SJSA1 (cell line): ENCODE data around the gene MAPRE2. TPM values are rescaled to one million over a fixed set of nuclear protein-coding genes. Genes with fewer than 3 reads are reported as not detected.
"Not testable (repeated sequence)": the region's sequence is repeated elsewhere in the genome, so short reads cannot be mapped to it uniquely, and the experiment has no call there.

Experiments
- DNase-seq, 2 experiments: peaks; one replicate each; pipeline ENCODE4 v3.0.0-alpha.2; 2015 to 2020; ENCODE audit warnings: low spot score in 2 of 2, low read depth in 1 of 2
- H3K27ac ChIP-seq: fragments of 250-450 bp; sonication (Bioruptor Pico); 2 replicates; pipeline ENCODE4 v1.5.1; 2020; ENCODE audit warnings: mild to moderate bottlenecking, moderate library complexity
- H3K27me3 ChIP-seq: fragments of 250-450 bp; sonication (Bioruptor Pico); replicated peaks from 2 replicates; pipeline ENCODE4 v1.5.1; 2020; ENCODE audit warnings: mild to moderate bottlenecking, moderate library complexity
- H3K36me3 ChIP-seq: fragments of 250-450 bp; sonication (Bioruptor Pico); 2 replicates; pipeline ENCODE4 v1.5.1; 2020; ENCODE audit warnings: mild to moderate bottlenecking
- H3K4me1 ChIP-seq: fragments of 250-450 bp; sonication (Bioruptor Pico); replicated peaks from 2 replicates; pipeline ENCODE4 v1.6.1; 2021; ENCODE audit warnings: mild to moderate bottlenecking
- H3K4me3 ChIP-seq: fragments of 250-450 bp; sonication (Bioruptor Pico); 2 replicates; pipeline ENCODE4 v1.5.1; 2020; ENCODE audit warnings: mild to moderate bottlenecking
- H3K9me3 ChIP-seq: fragments of 250-450 bp; sonication (Bioruptor Pico); replicated peaks from 2 replicates; pipeline ENCODE4 v1.5.1; 2020; ENCODE audit warnings: mild to moderate bottlenecking
- total RNA-seq: library from RNA; depleted of rRNA; stranded (reverse); fragments of >200 nt; shearing (Covaris generic); gene quantifications from 2 replicates; pipeline ENCODE4 v1.2.3, GENCODE V29; 2014

The MAPRE2 gene
- total RNA-seq, 1 experiment from 2014 or later = 30.1 TPM

DNA sequence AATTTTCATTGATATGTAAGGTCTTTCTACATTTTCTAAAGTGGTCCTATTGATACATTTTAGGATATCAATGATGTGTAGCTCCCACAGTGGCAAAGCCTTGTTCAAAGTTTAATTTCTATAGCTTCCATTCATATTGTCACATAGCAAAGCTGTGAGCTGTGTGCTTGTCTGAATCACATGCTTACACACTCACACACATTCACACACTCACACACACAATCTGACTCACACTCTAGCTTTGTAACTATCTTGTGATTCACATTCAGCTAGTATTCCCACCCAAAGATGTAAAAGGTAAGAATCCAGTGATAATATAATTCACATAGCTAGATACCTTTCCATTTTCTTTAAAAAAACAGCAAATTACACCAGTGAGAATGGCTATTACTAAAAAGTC is 58.7 kb downstream of the MAPRE2 start:
- no peak overlapping the region for H3K4me3 ChIP-seq
- no peaks in the 10 kb centered on the region for H3K27me3 ChIP-seq
- no peaks in the 10 kb centered on the region; the same call in 1 of the 2 replicates for H3K4me1 ChIP-seq
- no peaks in the 10 kb centered on the region for H3K9me3 ChIP-seq
- no peak for DNase-seq
- H3K27ac ChIP-seq = no peak overlapping the region
- H3K36me3 ChIP-seq = no peaks in the 10 kb centered on the region; the same call in 1 of the 2 replicates

DNA sequence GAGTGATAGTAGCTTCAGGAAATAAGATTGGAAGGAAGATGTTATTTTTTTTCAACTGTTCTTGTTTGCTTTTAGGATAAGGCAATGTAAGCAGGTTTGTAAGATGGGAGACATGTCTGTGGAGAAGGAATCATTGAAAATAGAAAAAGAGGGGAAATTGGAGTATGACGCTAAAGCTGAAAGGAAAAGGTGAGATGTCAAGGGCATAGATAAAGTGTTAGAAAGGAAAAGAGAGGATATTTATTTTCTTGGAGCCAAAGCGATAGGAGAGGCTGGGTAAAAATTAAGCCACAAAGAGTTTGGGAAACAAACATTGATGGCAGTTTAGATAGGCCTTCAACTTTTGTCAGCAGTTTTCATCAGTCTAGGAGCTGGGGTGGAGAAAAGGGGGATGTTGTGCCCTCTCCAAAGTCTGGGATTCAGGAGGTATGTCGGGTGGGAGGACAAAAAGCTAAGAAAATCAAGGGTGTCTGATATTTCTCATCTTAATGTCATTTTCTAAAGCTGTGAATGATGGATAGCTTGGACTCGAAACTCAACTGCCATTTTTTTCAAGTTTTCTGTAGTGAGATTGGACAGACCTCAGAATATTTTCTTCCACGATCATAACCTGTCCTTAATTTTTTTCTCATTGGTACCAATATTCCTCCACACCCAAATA is 63.3 kb downstream of the MAPRE2 start:
- Histone ChIP-seq H3K27ac (no peak overlapping the region), H3K4me1 (no peaks in the 10 kb centered on the region)

DNA sequence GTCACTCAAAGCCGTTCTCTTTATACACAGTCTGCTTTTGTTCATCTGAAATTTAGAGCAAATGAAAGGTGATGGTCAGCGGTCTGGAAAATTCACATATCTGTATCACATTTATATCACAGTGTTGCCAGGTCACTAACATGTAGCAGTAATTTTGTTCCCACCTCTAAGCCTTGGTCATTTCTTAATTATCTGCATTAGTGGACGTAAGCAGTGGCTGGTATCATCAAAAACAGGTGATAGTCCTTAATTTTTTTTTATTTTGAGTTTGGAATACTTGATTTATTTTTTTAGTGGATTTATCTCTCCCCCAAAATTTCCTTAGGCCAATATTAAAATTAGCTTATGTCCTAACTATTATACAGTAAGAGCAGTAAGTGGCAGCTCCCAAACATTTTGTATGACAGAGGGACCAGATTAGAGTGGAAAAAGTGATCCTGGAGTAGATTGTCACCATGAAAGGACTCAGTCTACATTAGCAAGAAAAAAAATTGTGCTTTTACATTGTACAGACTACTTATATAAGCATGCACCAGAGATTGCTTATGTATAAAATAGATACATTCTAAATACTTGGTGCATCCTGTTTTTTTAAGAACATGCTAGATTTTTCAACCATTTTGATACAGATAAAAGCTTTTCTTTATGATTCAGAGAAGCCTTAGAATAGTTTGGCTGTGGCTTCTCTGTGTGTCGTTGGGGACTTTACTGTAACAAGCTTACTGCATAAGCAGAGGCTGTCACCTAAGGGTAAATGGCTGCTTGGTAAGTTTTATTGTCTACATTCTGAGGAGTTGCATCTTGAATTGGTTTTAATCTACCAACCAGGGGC is 65.0 kb downstream of the MAPRE2 start:
- H3K4me1 ChIP-seq = no peaks in the 10 kb centered on the region
- H3K27me3 ChIP-seq = no peaks in the 10 kb centered on the region
- H3K36me3 ChIP-seq = no peaks in the 10 kb centered on the region; the same call in 1 of the 2 replicates
- H3K27ac ChIP-seq = no peak overlapping the region
- DNase-seq = no peak
- H3K9me3 ChIP-seq = no peaks in the 10 kb centered on the region
- H3K4me3 ChIP-seq = no peak overlapping the region

More for the DNA sequence above, 63.3 kb downstream of the MAPRE2 start:
- no peak overlapping the region for H3K4me3 ChIP-seq
- no peaks in the 10 kb centered on the region for H3K9me3 ChIP-seq
- H3K27me3 ChIP-seq = no peaks in the 10 kb centered on the region
- no peak for DNase-seq
- H3K36me3 ChIP-seq = no peaks in the 10 kb centered on the region; the same call in 1 of the 2 replicates

DNA sequence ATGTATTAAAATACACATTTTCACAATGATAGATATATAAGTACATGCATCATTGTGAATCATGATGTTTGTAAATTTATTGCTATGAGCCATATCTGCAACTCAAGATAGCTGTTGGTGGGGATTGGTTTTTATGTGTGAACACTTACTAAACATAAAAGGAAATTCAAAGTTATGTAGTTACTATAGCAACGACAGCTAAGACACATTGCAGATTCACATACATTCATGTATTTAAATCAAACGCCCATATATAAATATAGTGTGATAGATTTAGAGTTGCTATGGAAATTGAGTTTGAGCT is 65.6 kb downstream of the MAPRE2 start:
- no peak for DNase-seq
- H3K9me3 ChIP-seq = no peaks in the 10 kb centered on the region
- H3K27ac ChIP-seq = no peak overlapping the region
- H3K4me3 ChIP-seq = no peak overlapping the region
- no peaks in the 10 kb centered on the region for H3K4me1 ChIP-seq
- no peaks in the 10 kb centered on the region for H3K27me3 ChIP-seq
- H3K36me3 ChIP-seq = no peaks in the 10 kb centered on the region; the same call in 1 of the 2 replicates

DNA sequence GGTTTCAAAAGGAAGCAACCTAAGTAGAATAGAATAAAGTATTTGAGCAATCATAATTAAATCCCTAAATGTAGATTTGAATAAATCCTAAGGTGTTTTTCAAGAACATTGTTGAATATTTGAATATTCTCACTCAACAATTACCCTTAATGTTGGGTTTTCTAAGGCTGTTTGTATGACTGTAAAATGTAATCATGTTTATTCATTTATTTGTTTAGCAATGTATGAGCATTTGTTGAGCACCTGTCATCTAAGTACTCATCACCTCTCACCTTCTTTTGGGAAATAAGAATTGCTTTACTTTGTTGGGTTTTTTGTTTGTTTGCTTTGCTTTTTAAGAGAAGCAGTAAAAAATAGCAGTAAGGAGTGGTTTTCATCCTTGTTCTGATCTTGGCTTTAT is 66.0 kb downstream of the MAPRE2 start:
- Histone ChIP-seq H3K27me3 (no peaks in the 10 kb centered on the region), H3K36me3 (no peaks in the 10 kb centered on the region; the same call in 1 of the 2 replicates), H3K9me3 (no peaks in the 10 kb centered on the region), H3K4me1 (no peaks in the 10 kb centered on the region), H3K4me3 (no peak overlapping the region), H3K27ac (no peak overlapping the region)
- no peak for DNase-seq

DNA sequence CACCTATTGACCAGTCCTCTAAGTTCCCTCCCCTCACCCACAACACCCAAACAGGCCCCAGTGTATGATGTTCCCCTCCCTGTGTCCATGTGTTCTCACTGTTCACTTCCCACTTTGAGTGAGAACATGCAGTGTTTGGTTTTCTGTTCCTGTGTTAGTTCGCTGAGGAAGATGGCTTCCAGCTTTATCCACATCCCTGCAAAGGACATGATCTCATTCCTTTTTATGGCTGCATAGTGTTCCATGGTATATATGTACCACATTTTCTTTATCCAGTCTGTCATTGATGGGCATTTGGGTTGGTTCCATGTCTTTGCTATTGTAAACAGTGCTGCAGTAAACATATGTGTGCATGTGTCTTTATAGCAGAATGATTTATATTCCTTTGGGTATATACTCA is 66.9 kb downstream of the MAPRE2 start:
- H3K27me3 ChIP-seq, H3K9me3 ChIP-seq, H3K36me3 ChIP-seq, H3K4me3 ChIP-seq, H3K4me1 ChIP-seq, DNase-seq, H3K27ac ChIP-seq: not testable (repeated sequence)

DNA sequence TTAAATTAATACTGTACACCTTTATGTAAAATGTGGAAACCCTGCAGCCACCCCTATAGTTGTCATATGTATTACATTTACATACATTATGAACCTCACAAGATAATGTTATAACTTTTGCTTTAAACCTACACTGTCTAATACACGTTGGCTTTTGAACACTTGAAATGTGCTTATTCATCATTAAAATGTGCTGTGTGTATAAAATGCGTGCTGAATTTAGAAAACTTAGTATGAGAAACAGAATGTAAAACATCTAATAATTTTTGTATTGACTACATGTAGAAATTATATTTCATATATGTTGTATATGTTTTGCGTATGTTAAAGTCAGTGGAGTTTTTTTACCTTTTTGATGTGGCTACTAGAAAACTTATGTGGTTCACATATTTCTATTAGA is 68.8 kb downstream of the MAPRE2 start:
- no peak overlapping the region for H3K4me3 ChIP-seq
- H3K4me1 ChIP-seq = no peaks in the 10 kb centered on the region
- no peak overlapping the region for H3K27ac ChIP-seq
- H3K9me3 ChIP-seq = no peaks in the 10 kb centered on the region
- no peak for DNase-seq
- no peaks in the 10 kb centered on the region for H3K27me3 ChIP-seq
- H3K36me3 ChIP-seq = no peaks in the 10 kb centered on the region

DNA sequence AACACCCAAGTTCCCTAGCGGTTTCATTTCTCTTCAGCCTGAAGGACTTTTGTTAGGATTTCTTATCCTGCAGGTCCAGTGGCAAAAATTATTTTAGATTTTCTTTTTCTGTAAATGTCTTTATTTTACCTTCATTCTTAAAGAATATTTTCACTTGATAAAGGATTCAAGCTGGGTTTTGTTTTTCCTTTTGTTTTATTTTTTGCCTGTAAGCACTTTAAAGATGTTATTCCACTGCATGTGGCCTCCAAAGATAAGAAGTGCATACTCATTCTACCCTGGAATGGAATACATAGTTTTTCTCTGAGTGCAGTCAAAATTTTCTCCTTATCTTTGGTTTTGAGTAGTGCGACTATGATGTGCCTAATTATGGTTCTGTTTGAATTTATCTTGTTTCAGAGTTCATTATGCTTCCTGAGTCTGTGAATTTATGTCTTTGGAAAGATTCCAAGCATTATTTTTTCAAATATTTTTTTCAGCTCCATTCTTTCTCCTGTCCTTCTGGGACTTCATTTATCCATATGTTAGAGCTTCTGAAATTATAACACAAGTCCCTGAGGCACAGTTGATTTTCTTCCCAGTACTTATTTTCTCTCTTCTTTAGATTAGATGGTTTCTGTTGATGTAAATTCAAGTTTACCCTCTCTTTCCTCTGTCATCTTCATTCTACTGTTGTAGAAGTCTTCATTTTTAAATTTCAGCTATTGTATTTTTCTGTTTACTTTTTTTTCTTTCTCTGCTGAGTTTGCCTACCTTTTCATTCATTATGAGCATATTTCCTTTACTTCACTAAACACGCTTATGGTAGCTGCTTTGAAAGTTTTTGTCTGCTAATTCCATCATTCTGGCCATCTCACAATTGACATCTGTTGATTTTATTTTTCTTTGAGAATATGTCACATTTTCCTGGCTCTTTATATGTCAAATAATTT is 69.6 kb downstream of the MAPRE2 start:
- DNase-seq = no peak
- Histone ChIP-seq H3K27ac (no peak overlapping the region), H3K4me1 (no peaks in the 10 kb centered on the region), H3K4me3 (no peak overlapping the region), H3K9me3 (no peaks in the 10 kb centered on the region), H3K27me3 (no peaks in the 10 kb centered on the region), H3K36me3 (no peaks in the 10 kb centered on the region)

DNA sequence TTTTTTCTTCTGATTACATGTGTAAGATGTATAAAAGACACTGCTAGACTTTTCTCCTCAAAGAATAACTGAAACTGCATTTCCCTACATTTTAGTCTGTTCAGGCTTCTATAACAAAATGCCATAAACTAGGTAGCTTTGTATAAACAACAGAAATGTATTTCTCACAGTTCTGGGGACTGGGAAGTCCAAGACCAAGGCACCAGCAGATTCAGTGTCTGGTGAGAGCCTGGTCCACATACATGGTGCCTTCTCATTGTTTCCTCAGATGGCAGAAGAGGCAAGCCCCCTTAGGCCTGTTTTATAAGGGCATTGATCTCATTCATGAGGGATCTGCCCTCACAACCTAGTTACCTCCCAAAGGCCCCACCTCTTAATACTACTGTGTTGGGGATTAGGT is 71.5 kb downstream of the MAPRE2 start:
- Histone ChIP-seq H3K27ac (no peak overlapping the region), H3K36me3 (no peaks in the 10 kb centered on the region), H3K4me3 (no peak overlapping the region), H3K4me1 (no peaks in the 10 kb centered on the region), H3K9me3 (no peaks in the 10 kb centered on the region), H3K27me3 (no peaks in the 10 kb centered on the region)
- no peak for DNase-seq

DNA sequence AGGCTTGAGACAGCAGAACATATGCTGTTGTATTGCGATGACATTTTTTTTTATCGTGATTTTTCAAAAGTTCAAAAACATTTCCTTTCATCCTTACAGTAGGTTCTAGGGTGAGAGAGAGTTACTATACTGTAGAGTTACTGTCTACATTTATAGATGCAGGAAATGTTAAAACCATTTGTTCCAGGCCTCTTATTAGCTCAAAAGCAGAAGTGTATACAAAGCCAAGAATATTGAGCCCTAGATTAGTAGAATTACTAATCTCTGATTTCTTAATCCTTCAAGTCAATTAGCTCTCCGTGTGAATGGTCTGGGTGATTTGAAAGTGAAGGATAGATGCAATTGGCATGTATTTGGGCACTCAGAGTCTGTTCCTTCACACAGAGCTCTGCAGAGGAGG is 73.1 kb downstream of the MAPRE2 start:
- Histone ChIP-seq H3K4me3 (no peak overlapping the region), H3K27me3 (no peaks in the 10 kb centered on the region), H3K36me3 (no peaks in the 10 kb centered on the region)

DNA sequence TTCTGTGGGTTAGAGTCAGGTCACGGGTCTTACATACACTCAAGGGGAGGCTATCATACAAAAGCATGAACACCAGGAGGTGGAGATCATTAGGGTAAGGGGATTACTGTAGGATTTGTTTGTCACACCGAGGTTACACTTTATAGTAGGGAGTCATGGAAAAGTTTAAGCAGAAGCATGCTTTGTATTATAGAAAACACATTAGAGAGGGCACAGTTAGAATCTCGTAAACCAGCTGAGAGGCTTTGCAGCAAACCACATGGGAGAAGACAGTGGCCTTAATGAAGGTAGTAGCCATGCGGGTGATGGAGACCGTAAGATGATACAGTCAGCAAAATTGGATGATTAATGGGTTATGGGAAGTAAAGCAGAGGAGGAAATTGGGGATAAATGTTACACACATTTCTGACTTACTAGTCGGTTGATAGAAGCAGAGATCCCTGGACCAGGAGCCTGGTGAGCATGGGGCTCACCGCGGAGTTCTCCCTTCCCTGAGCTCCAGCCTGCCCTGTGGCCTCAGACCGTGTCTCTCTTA is 75.6 kb downstream of the MAPRE2 start:
- Histone ChIP-seq H3K27ac (no peak overlapping the region), H3K4me3 (no peak overlapping the region), H3K36me3 (no peaks in the 10 kb centered on the region), H3K9me3 (no peaks in the 10 kb centered on the region), H3K4me1 (no peaks in the 10 kb centered on the region), H3K27me3 (no peaks in the 10 kb centered on the region)
- no peak for DNase-seq

More for the DNA sequence above, 73.1 kb downstream of the MAPRE2 start:
- DNase-seq = no peak
- no peaks in the 10 kb centered on the region for H3K4me1 ChIP-seq
- no peaks in the 10 kb centered on the region for H3K9me3 ChIP-seq
- H3K27ac ChIP-seq = no peak overlapping the region

DNA sequence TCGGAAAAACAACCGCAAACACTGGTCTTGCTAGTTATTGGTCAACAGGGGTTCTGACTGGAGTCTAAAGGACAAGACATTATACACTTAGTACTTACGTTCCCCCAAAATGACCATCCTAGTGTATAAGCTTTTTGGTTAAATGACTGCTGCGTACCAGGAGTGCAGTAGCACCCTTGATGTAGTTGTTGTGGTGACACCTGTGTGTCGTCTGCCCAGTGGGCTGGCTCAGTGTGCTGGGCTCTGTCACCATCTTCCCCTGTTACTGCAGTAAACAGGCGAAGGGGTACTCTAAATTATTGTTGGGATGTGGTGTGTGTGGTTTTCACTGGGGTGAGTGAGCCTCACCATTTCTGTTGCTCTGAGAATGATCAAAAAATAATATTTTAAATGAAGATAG is 76.2 kb downstream of the MAPRE2 start:
- no peak overlapping the region for H3K4me3 ChIP-seq
- no peak overlapping the region for H3K27ac ChIP-seq
- H3K36me3 ChIP-seq = no peaks in the 10 kb centered on the region
- H3K27me3 ChIP-seq = no peaks in the 10 kb centered on the region
- no peaks in the 10 kb centered on the region for H3K9me3 ChIP-seq
- no peak for DNase-seq
- no peaks in the 10 kb centered on the region for H3K4me1 ChIP-seq

DNA sequence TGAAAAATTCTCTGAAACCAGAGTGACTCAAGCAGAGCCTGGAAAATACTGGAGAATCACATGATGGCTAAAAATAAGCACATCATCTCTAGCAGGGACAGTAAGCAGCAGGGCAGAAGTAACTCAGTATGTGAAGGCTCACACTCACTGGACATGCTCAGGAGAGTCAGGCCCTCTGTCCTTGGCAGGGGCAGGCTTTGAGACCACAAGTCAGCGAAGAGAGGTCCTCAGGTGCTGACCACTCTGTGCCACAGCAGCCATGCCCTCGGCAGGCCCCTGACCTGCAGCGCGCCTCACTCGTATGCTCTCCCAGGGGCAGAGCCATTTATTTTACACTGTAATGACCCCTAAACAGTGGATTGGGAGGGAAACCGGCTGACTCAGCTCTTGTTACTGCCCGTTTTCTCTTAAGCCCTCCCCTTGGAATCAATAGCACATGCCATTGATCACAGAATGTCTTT is 76.8 kb downstream of the MAPRE2 start:
- Histone ChIP-seq H3K4me3 (no peak overlapping the region), H3K9me3 (no peaks in the 10 kb centered on the region), H3K27me3 (no peaks in the 10 kb centered on the region), H3K27ac (no peak overlapping the region), H3K36me3 (no peaks in the 10 kb centered on the region), H3K4me1 (no peaks in the 10 kb centered on the region)
- DNase-seq = no peak
